KMS-11 (cell line): ENCODE measurements around the gene ENG.
A peak's percentile ranks its signal among the peaks of the same experiment; 100 is the strongest.

Experiments
- H2AFZ ChIP-seq: fragments of 200-600 bp; sonication (generic); 2 replicates; pipeline ENCODE4 v1.6.1; 2016; ENCODE audit warnings: antibody characterized with exemption, mixed run types, low read depth
- H3K27ac ChIP-seq: fragments of 200-600 bp; sonication (generic); 2 replicates; pipeline ENCODE4 v1.6.1; 2016; ENCODE audit warnings: mild to moderate bottlenecking, mixed run types
- H3K27me3 ChIP-seq: fragments of 200-600 bp; sonication (generic); 2 replicates; pipeline ENCODE4 v1.6.1; 2017; ENCODE audit warnings: mild to moderate bottlenecking, low read depth, mixed run types, moderate library complexity; ENCODE audit not compliant: insufficient read depth
- H3K36me3 ChIP-seq: fragments of 200-600 bp; sonication (generic); 2 replicates; pipeline ENCODE4 v1.6.1; 2017; ENCODE audit warnings: mild to moderate bottlenecking, mixed run types; ENCODE audit not compliant: insufficient read depth
- H3K4me1 ChIP-seq: fragments of 200-600 bp; sonication (generic); 2 replicates; pipeline ENCODE4 v1.6.1; 2016; ENCODE audit warnings: mild to moderate bottlenecking, low read depth, mixed run types; ENCODE audit not compliant: poor library complexity, severe bottlenecking
- H3K4me2 ChIP-seq: fragments of 200-600 bp; sonication (generic); 2 replicates; pipeline ENCODE4 v1.7.0; 2016; ENCODE audit warnings: mild to moderate bottlenecking, mixed run types
- H3K4me3 ChIP-seq: fragments of 200-600 bp; sonication (generic); IDR thresholded peaks from 2 replicates; pipeline ENCODE4 v1.6.1; 2017; ENCODE audit warnings: low read depth, low read length, mixed read lengths; ENCODE audit not compliant: insufficient read depth
- H3K79me2 ChIP-seq: fragments of 200-600 bp; sonication (generic); 2 replicates; pipeline ENCODE4 v1.6.1; 2016; ENCODE audit warnings: low read depth, mixed run types; ENCODE audit not compliant: insufficient read depth
- H3K9ac ChIP-seq: fragments of 200-600 bp; sonication (generic); 2 replicates; pipeline ENCODE4 v1.6.1; 2016; ENCODE audit warnings: mild to moderate bottlenecking, mixed run types
- H4K20me1 ChIP-seq: fragments of 200-600 bp; sonication (generic); 2 replicates; pipeline ENCODE4 v1.6.1; 2016; ENCODE audit warnings: mild to moderate bottlenecking, mixed run types; ENCODE audit not compliant: insufficient read depth
- CTCF ChIP-seq: fragments of 200-600 bp; sonication (generic); conservative IDR thresholded peaks from 2 replicates; pipeline ENCODE4 v1.6.1; 2017; ENCODE audit warnings: low read depth, mild to moderate bottlenecking, antibody characterized with exemption, low read length, moderate library complexity, mixed read lengths

Gene ENG

GRCh38 chr9:127788337-127789011, 66.0 kb downstream of the ENG start:
- no peak overlapping the region for H2AFZ ChIP-seq
- no peak overlapping the region for H3K9ac ChIP-seq
- TF ChIP-seq CTCF: no peak
- H3K4me1 ChIP-seq: peaks cover 38% of the 10 kb centered on the region
- no peak overlapping the region for H3K27ac ChIP-seq
- no peaks in the 10 kb centered on the region for H3K27me3 ChIP-seq
- H3K4me2 ChIP-seq: no peak overlapping the region
- H3K4me3 ChIP-seq: no peak overlapping the region
- H3K36me3 ChIP-seq: peaks cover 37% of the 10 kb centered on the region; the same call in 1 of the 2 replicates
- H3K79me2 ChIP-seq: peaks cover 45% of the 10 kb centered on the region
- H4K20me1 ChIP-seq: peaks cover 15% of the 10 kb centered on the region; the same call in 1 of the 2 replicates

GRCh38 chr9:127786773-127787104, 67.7 kb downstream of the ENG start:
- TF ChIP-seq CTCF: peak; percentile 51; the same call in 1 of the 2 replicates
- H3K27ac ChIP-seq: peak overlapping the region; percentile 84
- no peak overlapping the region for H2AFZ ChIP-seq
- peaks cover 38% of the 10 kb centered on the region for H3K4me1 ChIP-seq
- peaks cover 15% of the 10 kb centered on the region; the same call in 1 of the 2 replicates for H4K20me1 ChIP-seq
- H3K79me2 ChIP-seq: peaks cover 45% of the 10 kb centered on the region
- H3K4me3 ChIP-seq: no peak overlapping the region
- H3K9ac ChIP-seq: peak overlapping the region; percentile 81; the same call in 1 of the 2 replicates
- H3K4me2 ChIP-seq: peak overlapping the region; percentile 95
- H3K36me3 ChIP-seq: peaks cover 37% of the 10 kb centered on the region; the same call in 1 of the 2 replicates
- H3K27me3 ChIP-seq: no peaks in the 10 kb centered on the region

GRCh38 chr9:127785933-127786772, 68.3 kb downstream of the ENG start, which contains the start of gene CDK9:
TSS of gene CDK9 (plus strand) at chr9:127786034. CDS start at chr9:127786149, 115 bp downstream.
- Histone ChIP-seq H2AFZ (peak within 1 kb of the TSS; percentile 21), H3K4me1 (peaks cover 36% of the 10 kb centered on the region), H3K4me3 (no peak within 1 kb of the TSS), H3K4me2 (peak within 1 kb of the TSS; percentile 95), H3K27ac (peak within 1 kb of the TSS; percentile 84), H4K20me1 (peaks cover 15% of the 10 kb centered on the region; the same call in 1 of the 2 replicates), H3K9ac (peak within 1 kb of the TSS; percentile 81), H3K36me3 (peaks cover 35% of the 10 kb centered on the region; the same call in 1 of the 2 replicates), H3K79me2 (peaks cover 45% of the 10 kb centered on the region), H3K27me3 (no peaks in the 10 kb centered on the region)
- no peak for TF ChIP-seq CTCF

- peak overlapping the region; percentile 24; the same call in 1 of the 2 replicates for H3K4me2 ChIP-seq
- peak overlapping the region; percentile 12 for H2AFZ ChIP-seq
- H3K27ac ChIP-seq: peak overlapping the region; percentile 84
- H3K4me3 ChIP-seq: no peak overlapping the region
- peak; percentile 93 for TF ChIP-seq CTCF
- peaks cover 39% of the 10 kb centered on the region for H3K4me1 ChIP-seq
- peaks cover 39% of the 10 kb centered on the region for H3K79me2 ChIP-seq
- H3K36me3 ChIP-seq: peaks cover 28% of the 10 kb centered on the region; the same call in 1 of the 2 replicates
- no peaks in the 10 kb centered on the region for H3K27me3 ChIP-seq
- peaks cover 15% of the 10 kb centered on the region; the same call in 1 of the 2 replicates for H4K20me1 ChIP-seq
- no peak overlapping the region for H3K9ac ChIP-seq
Observed at GRCh38 chr9:127785023-127785932, 69.2 kb downstream of the ENG start.
